H1 (cell line): ENCODE results near the gene PHKA2. TPM values are rescaled to one million over a fixed set of nuclear protein-coding genes. Genes with fewer than 3 reads are reported as not detected.

Experiments
- HDAC2 ChIP-seq, 2 experiments: fragments of 300-600 bp in 1 of 2; sonication (generic) in 1 of 2; IDR thresholded peaks; 2 replicates each; pipeline ENCODE4 v1.6.1; 2011 to 2012; ENCODE audit warnings: low read depth in 2 of 2, low read length in 2 of 2, mild to moderate bottlenecking in 2 of 2, moderate library complexity in 2 of 2, borderline replicate concordance in 1 of 2, inconsistent platforms in 1 of 2
- KDM4A ChIP-seq: IDR thresholded peaks from one replicate; pipeline ENCODE4 v1.7.1; 2012; ENCODE audit warnings: low read depth, mild to moderate bottlenecking, moderate library complexity, low read length, inconsistent platforms; ENCODE audit not compliant: severe bottlenecking
- SIRT6 ChIP-seq: IDR thresholded peaks from one replicate; pipeline ENCODE4 v1.7.1; 2012; ENCODE audit warnings: low read length, inconsistent platforms
- polyA plus RNA-seq, 7 experiments: library from polyadenylated mRNA; depleted of rRNA in 3 of 7; stranded (reverse) in 5 of 7; unstranded in 2 of 7; fragments of >200 nt in 5 of 7; fragments of 200-250 nt in 2 of 7; gene quantifications; 1 replicate in 5 of 7; 2 replicates in 1 of 7; 4 replicates in 1 of 7; pipeline versions ENCODE4 v1.2.1 to v1.2.3, GENCODE V29; 2011 to 2013; ENCODE audit warnings: missing spikeins in 2 of 7, mixed read lengths in 2 of 7
- total RNA-seq: library from RNA; stranded (reverse); fragmentation: NEBNext Ultra II Directional; extraction: Animal tissue kit (Norgen Biotek cat#: 25700); gene quantifications from 2 replicates; pipeline ENCODE4 v1.2.1, GENCODE V29; 2021
- TF ChIP-seq, protein P1 (sequence below): fragments of 300-600 bp; sonication (generic); IDR thresholded peaks from 2 replicates; pipeline ENCODE4 v1.7.1; 2012; ENCODE audit warnings: low read length, moderate library complexity, mild to moderate bottlenecking, inconsistent platforms; ENCODE audit not compliant: insufficient replicate concordance
- TF ChIP-seq, protein P2 (sequence below): IDR thresholded peaks from 2 replicates; pipeline ENCODE4 v1.6.1; 2011; ENCODE audit warnings: low read length, improper control_type of control experiment

Gene PHKA2
- total and polyA plus RNA-seq, 2 of the 8 experiments (the other 6 are each of a cell fraction or from before 2014, with no cell fraction given) = 28.1 to 35.8 TPM

DNA sequence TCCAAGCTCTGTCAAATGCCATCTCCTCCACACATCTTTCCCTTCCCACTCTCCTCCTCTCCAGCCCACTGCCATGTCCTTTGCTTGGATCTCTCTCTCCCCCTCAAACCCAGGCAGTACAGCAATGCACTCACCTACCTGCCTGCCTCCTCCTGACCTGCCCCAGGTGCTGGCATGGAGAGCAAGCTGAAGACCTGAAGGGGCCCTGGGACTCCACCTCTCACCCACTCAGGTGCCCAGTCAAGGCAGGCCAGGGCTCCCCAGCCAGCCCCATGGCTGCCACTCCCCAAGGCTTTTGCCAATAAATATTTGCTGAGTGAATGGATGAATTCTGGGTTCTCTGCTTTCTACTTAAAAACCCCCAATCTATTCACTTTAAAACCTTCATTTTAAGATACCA lies 12.6 kb upstream of the PHKA2 start (continued):
- TF ChIP-seq, protein P1, sequence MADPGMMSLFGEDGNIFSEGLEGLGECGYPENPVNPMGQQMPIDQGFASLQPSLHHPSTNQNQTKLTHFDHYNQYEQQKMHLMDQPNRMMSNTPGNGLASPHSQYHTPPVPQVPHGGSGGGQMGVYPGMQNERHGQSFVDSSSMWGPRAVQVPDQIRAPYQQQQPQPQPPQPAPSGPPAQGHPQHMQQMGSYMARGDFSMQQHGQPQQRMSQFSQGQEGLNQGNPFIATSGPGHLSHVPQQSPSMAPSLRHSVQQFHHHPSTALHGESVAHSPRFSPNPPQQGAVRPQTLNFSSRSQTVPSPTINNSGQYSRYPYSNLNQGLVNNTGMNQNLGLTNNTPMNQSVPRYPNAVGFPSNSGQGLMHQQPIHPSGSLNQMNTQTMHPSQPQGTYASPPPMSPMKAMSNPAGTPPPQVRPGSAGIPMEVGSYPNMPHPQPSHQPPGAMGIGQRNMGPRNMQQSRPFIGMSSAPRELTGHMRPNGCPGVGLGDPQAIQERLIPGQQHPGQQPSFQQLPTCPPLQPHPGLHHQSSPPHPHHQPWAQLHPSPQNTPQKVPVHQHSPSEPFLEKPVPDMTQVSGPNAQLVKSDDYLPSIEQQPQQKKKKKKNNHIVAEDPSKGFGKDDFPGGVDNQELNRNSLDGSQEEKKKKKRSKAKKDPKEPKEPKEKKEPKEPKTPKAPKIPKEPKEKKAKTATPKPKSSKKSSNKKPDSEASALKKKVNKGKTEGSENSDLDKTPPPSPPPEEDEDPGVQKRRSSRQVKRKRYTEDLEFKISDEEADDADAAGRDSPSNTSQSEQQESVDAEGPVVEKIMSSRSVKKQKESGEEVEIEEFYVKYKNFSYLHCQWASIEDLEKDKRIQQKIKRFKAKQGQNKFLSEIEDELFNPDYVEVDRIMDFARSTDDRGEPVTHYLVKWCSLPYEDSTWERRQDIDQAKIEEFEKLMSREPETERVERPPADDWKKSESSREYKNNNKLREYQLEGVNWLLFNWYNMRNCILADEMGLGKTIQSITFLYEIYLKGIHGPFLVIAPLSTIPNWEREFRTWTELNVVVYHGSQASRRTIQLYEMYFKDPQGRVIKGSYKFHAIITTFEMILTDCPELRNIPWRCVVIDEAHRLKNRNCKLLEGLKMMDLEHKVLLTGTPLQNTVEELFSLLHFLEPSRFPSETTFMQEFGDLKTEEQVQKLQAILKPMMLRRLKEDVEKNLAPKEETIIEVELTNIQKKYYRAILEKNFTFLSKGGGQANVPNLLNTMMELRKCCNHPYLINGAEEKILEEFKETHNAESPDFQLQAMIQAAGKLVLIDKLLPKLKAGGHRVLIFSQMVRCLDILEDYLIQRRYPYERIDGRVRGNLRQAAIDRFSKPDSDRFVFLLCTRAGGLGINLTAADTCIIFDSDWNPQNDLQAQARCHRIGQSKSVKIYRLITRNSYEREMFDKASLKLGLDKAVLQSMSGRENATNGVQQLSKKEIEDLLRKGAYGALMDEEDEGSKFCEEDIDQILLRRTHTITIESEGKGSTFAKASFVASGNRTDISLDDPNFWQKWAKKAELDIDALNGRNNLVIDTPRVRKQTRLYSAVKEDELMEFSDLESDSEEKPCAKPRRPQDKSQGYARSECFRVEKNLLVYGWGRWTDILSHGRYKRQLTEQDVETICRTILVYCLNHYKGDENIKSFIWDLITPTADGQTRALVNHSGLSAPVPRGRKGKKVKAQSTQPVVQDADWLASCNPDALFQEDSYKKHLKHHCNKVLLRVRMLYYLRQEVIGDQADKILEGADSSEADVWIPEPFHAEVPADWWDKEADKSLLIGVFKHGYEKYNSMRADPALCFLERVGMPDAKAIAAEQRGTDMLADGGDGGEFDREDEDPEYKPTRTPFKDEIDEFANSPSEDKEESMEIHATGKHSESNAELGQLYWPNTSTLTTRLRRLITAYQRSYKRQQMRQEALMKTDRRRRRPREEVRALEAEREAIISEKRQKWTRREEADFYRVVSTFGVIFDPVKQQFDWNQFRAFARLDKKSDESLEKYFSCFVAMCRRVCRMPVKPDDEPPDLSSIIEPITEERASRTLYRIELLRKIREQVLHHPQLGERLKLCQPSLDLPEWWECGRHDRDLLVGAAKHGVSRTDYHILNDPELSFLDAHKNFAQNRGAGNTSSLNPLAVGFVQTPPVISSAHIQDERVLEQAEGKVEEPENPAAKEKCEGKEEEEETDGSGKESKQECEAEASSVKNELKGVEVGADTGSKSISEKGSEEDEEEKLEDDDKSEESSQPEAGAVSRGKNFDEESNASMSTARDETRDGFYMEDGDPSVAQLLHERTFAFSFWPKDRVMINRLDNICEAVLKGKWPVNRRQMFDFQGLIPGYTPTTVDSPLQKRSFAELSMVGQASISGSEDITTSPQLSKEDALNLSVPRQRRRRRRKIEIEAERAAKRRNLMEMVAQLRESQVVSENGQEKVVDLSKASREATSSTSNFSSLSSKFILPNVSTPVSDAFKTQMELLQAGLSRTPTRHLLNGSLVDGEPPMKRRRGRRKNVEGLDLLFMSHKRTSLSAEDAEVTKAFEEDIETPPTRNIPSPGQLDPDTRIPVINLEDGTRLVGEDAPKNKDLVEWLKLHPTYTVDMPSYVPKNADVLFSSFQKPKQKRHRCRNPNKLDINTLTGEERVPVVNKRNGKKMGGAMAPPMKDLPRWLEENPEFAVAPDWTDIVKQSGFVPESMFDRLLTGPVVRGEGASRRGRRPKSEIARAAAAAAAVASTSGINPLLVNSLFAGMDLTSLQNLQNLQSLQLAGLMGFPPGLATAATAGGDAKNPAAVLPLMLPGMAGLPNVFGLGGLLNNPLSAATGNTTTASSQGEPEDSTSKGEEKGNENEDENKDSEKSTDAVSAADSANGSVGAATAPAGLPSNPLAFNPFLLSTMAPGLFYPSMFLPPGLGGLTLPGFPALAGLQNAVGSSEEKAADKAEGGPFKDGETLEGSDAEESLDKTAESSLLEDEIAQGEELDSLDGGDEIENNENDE = no peak
- TF ChIP-seq KDM4A (no peak), HDAC2 (IDR thresholded peaks at IDR 0.05; ENCODE audit: borderline replicate concordance in 1 of 2, low read depth in 2 of 2, low read length in 2 of 2) (no peak), SIRT6 (no peak)
- TF ChIP-seq, protein P2, sequence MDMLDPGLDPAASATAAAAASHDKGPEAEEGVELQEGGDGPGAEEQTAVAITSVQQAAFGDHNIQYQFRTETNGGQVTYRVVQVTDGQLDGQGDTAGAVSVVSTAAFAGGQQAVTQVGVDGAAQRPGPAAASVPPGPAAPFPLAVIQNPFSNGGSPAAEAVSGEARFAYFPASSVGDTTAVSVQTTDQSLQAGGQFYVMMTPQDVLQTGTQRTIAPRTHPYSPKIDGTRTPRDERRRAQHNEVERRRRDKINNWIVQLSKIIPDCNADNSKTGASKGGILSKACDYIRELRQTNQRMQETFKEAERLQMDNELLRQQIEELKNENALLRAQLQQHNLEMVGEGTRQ = no peak
